ENCODE data around the gene TRIP12. TPM values are rescaled to one million over a fixed set of nuclear protein-coding genes. Genes with fewer than 3 reads are reported as not detected.

TRIP12 gene
- total RNA-seq, 1 experiment from 2014 or later = 175 TPM

DNA sequence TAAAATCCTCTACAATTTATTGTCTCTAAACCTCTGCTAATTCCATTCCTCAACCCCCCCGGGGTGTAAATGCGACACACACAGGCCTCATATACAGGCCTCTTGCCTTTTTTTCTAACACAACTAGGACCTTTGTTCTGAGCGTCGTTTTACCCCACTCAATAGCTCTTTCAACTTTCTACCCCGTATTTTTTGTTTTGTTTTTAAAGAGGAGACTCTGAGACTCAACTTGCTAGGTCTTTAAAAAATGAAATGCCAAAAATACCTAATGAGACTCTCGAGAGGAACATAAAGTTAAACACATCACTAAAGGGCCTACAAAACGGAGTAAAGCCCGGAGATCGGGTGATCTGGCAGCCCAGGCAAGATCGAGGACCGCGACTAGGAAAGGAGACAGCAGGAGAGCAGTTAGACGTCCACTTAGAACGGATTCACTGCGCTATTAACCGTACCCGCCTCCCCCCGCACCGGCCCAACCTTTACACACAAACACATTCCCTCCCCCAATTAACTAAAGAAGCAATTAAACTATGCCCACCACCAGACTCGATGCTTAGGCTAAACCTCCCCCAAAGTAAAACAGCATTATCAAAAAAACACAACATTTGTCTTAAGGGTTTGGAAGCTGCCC lies 1.7 kb downstream of the TRIP12 start:
- ChIA-PET CTCF (no interaction called here), POLR2A (no interaction called here), RAD21 (ENCODE audit: low non-redundant PET in 1 of 2, low total read pairs in 2 of 2, uncharacterized antibody in 2 of 2, unreplicated experiment in 2 of 2) (no interaction called here)
- H3K4me3 ChIP-seq (replicated peaks in 1 of 2; ENCODE audit: low read depth in 1 of 2, low read length in 2 of 2) = peak overlapping the region; percentile 77 to 94
- ATAC-seq = no peak
- peaks cover 83% of the 10 kb centered on the region for H3K79me2 ChIP-seq (ENCODE audit: insufficient read depth, low read length)
- TF ChIP-seq CBX3 (IDR thresholded peaks at IDR 0.05; ENCODE audit: low read depth) (no peak), SP1 (IDR thresholded peaks at IDR 0.05; ENCODE audit: low read depth) (no peak), POLR2AphosphoS5 (IDR thresholded peaks at IDR 0.05; ENCODE audit: low read depth, low read length) (no peak), ELF1 (IDR thresholded peaks at IDR 0.05; ENCODE audit: borderline replicate concordance, low read depth) (no peak), EGR1 (IDR thresholded peaks at IDR 0.05; ENCODE audit: low read depth) (no peak), EZH2phosphoT487 (IDR thresholded peaks at IDR 0.05; ENCODE audit: borderline replicate concordance) (no peak), JUND (IDR thresholded peaks at IDR 0.05) (no peak), SRF (IDR thresholded peaks at IDR 0.05; ENCODE audit: low read depth) (no peak), ZNF274 (IDR thresholded peaks at IDR 0.05; ENCODE audit: low read depth, low read length) (no peak), TCF7L2 (IDR thresholded peaks at IDR 0.05; ENCODE audit: borderline replicate concordance, extremely low read depth, insufficient read depth, insufficient read length) (no peak), SIN3A (IDR thresholded peaks at IDR 0.05; ENCODE audit: low read depth) (no peak), CEBPB (IDR thresholded peaks at IDR 0.05; ENCODE audit: low read depth) (no peak), ZFX (IDR thresholded peaks at IDR 0.05) (no peak), EZH2 (IDR thresholded peaks at IDR 0.05) (no peak), YY1 (IDR thresholded peaks at IDR 0.05; ENCODE audit: extremely low read depth, insufficient replicate concordance, low read depth, low read length) (no peak)
- TF ChIP-seq, protein P1, sequence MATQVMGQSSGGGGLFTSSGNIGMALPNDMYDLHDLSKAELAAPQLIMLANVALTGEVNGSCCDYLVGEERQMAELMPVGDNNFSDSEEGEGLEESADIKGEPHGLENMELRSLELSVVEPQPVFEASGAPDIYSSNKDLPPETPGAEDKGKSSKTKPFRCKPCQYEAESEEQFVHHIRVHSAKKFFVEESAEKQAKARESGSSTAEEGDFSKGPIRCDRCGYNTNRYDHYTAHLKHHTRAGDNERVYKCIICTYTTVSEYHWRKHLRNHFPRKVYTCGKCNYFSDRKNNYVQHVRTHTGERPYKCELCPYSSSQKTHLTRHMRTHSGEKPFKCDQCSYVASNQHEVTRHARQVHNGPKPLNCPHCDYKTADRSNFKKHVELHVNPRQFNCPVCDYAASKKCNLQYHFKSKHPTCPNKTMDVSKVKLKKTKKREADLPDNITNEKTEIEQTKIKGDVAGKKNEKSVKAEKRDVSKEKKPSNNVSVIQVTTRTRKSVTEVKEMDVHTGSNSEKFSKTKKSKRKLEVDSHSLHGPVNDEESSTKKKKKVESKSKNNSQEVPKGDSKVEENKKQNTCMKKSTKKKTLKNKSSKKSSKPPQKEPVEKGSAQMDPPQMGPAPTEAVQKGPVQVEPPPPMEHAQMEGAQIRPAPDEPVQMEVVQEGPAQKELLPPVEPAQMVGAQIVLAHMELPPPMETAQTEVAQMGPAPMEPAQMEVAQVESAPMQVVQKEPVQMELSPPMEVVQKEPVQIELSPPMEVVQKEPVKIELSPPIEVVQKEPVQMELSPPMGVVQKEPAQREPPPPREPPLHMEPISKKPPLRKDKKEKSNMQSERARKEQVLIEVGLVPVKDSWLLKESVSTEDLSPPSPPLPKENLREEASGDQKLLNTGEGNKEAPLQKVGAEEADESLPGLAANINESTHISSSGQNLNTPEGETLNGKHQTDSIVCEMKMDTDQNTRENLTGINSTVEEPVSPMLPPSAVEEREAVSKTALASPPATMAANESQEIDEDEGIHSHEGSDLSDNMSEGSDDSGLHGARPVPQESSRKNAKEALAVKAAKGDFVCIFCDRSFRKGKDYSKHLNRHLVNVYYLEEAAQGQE (IDR thresholded peaks at IDR 0.05; ENCODE audit: low read depth) = no peak
- TF ChIP-seq, protein P2, sequence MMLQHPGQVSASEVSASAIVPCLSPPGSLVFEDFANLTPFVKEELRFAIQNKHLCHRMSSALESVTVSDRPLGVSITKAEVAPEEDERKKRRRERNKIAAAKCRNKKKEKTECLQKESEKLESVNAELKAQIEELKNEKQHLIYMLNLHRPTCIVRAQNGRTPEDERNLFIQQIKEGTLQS (IDR thresholded peaks at IDR 0.05) = no peak
- TF ChIP-seq, protein P3, sequence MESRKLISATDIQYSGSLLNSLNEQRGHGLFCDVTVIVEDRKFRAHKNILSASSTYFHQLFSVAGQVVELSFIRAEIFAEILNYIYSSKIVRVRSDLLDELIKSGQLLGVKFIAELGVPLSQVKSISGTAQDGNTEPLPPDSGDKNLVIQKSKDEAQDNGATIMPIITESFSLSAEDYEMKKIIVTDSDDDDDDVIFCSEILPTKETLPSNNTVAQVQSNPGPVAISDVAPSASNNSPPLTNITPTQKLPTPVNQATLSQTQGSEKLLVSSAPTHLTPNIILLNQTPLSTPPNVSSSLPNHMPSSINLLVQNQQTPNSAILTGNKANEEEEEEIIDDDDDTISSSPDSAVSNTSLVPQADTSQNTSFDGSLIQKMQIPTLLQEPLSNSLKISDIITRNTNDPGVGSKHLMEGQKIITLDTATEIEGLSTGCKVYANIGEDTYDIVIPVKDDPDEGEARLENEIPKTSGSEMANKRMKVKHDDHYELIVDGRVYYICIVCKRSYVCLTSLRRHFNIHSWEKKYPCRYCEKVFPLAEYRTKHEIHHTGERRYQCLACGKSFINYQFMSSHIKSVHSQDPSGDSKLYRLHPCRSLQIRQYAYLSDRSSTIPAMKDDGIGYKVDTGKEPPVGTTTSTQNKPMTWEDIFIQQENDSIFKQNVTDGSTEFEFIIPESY (IDR thresholded peaks at IDR 0.05; ENCODE audit: extremely low read depth, insufficient replicate concordance, low read length) = no peak
- TF ChIP-seq, protein P4, sequence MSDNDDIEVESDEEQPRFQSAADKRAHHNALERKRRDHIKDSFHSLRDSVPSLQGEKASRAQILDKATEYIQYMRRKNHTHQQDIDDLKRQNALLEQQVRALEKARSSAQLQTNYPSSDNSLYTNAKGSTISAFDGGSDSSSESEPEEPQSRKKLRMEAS (IDR thresholded peaks at IDR 0.05) = no peak
- peaks cover 6% of the 10 kb centered on the region; the same call in 1 of the 2 replicates for H4K20me1 ChIP-seq (ENCODE audit: insufficient read depth)
- no peak overlapping the region for H2AFZ ChIP-seq (ENCODE audit: low read depth, low read length, poor library complexity, severe bottlenecking)
- H3K4me2 ChIP-seq (ENCODE audit: low read length) = peak overlapping the region; percentile 97
- DNase-seq (ENCODE audit: low read depth, low spot score) = no peak
- H3K9me3 ChIP-seq (ENCODE audit: control insufficient read depth in 1 of 2, insufficient read depth in 1 of 2, low read depth in 1 of 2, low read length in 2 of 2) = no peaks in the 10 kb centered on the region
- intact Hi-C loops (cut with micrococcal nuclease) = loop anchor here (5.0 to 10.0 kb wide), 2 partner anchors 692 to 875 kb away; no protein-coding TSS in a partner anchor
- H3K4me1 ChIP-seq (ENCODE audit: control insufficient read depth in 1 of 2, insufficient read depth in 2 of 2, low read length in 2 of 2) = peaks cover 14 to 17% of the 10 kb centered on the region in 2 experiments; a peak in 3 of 4 replicates
- peaks cover 0 to 7% of the 10 kb centered on the region in 2 experiments; a peak in 1 of 4 replicates for H3K36me3 ChIP-seq (ENCODE audit: control insufficient read depth in 1 of 2, insufficient read depth in 2 of 2, low read length in 2 of 2)
- H3K9ac ChIP-seq (ENCODE audit: low read length) = peak overlapping the region; percentile 73
- no peaks in the 10 kb centered on the region for H3K9me2 ChIP-seq (ENCODE audit: insufficient read depth)
- H3K27ac ChIP-seq (ENCODE audit: low read depth, low read length) = no peak overlapping the region
- BruUV-seq (replicated peaks) = TSS peak; percentile 52
- no peaks in the 10 kb centered on the region for H3K27me3 ChIP-seq (ENCODE audit: insufficient read depth, low read length)
